ENCODE results near the gene S100A8.

S100A8 gene

GRCh38 chr1:153397924-153398651 lies 7.2 kb upstream of the S100A8 start:
- TF ChIP-seq ZFX (IDR thresholded peaks at IDR 0.05), result no peak
- no peak for TF ChIP-seq CTCF (conservative IDR thresholded peaks at IDR 0.05)

DNA sequence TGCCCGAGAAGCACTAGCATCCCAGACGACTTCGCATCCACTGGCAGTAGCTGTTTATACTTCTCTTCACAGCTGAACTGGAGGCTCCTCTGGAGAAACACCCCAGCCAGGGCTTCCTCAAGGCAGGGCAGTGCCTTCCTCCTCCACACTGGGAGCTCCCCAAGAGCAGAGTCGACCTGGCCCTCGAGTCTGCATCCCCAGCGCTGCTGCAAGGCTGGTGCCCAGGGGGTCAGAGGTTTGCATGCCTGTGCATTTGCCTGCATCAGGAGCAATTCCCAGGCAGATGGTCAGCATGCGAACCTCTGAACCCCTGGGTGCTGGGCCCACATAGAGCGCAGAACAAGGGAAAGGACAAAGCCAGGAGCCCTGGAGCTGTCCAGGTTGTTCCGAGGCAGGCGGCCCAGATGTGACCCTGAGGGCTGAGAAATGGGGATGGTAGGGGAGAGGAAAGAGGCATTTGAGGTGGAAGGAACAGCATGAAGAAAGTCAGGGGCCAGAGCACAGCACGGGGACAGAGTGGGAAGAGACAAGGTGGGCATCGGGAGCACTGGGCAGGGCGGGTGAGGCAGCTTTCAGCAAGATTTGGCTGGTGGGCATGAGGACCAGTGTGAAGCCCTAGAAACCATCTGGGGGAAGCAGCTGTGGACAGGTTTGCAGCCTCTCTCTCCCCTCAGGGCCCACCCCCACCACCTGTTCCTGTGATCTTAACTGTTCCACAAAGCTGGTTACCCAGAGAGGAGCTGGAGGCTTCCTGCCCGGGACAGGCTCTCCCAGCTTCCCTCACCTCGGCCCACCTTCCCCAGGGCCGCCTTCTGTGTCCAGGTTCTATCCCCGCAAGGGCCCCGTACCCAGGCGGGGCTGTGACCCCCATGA lies 6.4 kb upstream of the S100A8 start:
- no peak for TF ChIP-seq CTCF (conservative IDR thresholded peaks at IDR 0.05)
- TF ChIP-seq ZFX (IDR thresholded peaks at IDR 0.05), result no peak
- H3K27ac ChIP-seq, result no peak overlapping the region

More at GRCh38 chr1:153397924-153398651, 7.2 kb upstream of the S100A8 start:
- H3K27ac ChIP-seq, result no peak overlapping the region

- no peak for TF ChIP-seq ZFX (IDR thresholded peaks at IDR 0.05)
- H3K27ac ChIP-seq, result no peak overlapping the region
Observed at GRCh38 chr1:153396461-153396860, 5.6 kb upstream of the S100A8 start.

- H3K27ac ChIP-seq, result no peak overlapping the region
- TF ChIP-seq CTCF (conservative IDR thresholded peaks at IDR 0.05) (no peak), ZFX (IDR thresholded peaks at IDR 0.05) (no peak)
Observed at GRCh38 chr1:153395776-153396175, 4.9 kb upstream of the S100A8 start.

- no peak for TF ChIP-seq ZFX (IDR thresholded peaks at IDR 0.05)
- no peak for TF ChIP-seq CTCF (conservative IDR thresholded peaks at IDR 0.05)
- H3K27ac ChIP-seq, result no peak overlapping the region
Observed at GRCh38 chr1:153395136-153395685, 4.3 kb upstream of the S100A8 start.

- TF ChIP-seq CTCF (conservative IDR thresholded peaks at IDR 0.05), result no peak
- TF ChIP-seq ZFX (IDR thresholded peaks at IDR 0.05), result no peak
Observed at GRCh38 chr1:153394391-153394790, 3.5 kb upstream of the S100A8 start.

GRCh38 chr1:153393926-153394325 lies 3.1 kb upstream of the S100A8 start:
- no peak for TF ChIP-seq CTCF (conservative IDR thresholded peaks at IDR 0.05)
- no peak for TF ChIP-seq ZFX (IDR thresholded peaks at IDR 0.05)
- no peak overlapping the region for H3K27ac ChIP-seq

More at GRCh38 chr1:153394391-153394790, 3.5 kb upstream of the S100A8 start:
- no peak overlapping the region for H3K27ac ChIP-seq

Measured in C4-2B (cell line).